Renal cortex interstitium (tissue), 15 donors: ENCODE data around the gene OR13F1. TPM values are rescaled to one million over a fixed set of nuclear protein-coding genes. Genes with fewer than 3 reads are reported as not detected.
"Not testable (repeated sequence)": the region's sequence is repeated elsewhere in the genome, so short reads cannot be mapped to it uniquely, and the experiment has no call there.

Experiments used
- DNase-seq, 11 donors: peaks; one replicate each; pipeline ENCODE4 v3.0.0-alpha.2; 2013; ENCODE audit warnings: low read depth in 9 of 11, low spot score in 4 of 11; ENCODE audit errors: extremely low read depth in 1 of 11
- long read RNA-seq, 16 experiments: transcript quantifications; one replicate each; lab custom pipeline, GENCODE V29; 2026
- polyA plus RNA-seq, 3 donors: library from polyadenylated mRNA; unstranded; fragments of 120-200 nt; gene quantifications; one replicate each; pipeline ENCODE4 v1.2.1, GENCODE V29; 2013; ENCODE audit not compliant: insufficient read length in 3 of 3

Gene OR13F1, protein sequence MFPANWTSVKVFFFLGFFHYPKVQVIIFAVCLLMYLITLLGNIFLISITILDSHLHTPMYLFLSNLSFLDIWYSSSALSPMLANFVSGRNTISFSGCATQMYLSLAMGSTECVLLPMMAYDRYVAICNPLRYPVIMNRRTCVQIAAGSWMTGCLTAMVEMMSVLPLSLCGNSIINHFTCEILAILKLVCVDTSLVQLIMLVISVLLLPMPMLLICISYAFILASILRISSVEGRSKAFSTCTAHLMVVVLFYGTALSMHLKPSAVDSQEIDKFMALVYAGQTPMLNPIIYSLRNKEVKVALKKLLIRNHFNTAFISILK
- polyA plus RNA-seq = not detected
- long read RNA-seq, donor 1 = 0 reads
- long read RNA-seq, donor 2 = 0 reads
- long read RNA-seq, donor 3 = 0 reads
- long read RNA-seq, donor 4 = 0 reads
- long read RNA-seq, donor 5 = 0 reads
- long read RNA-seq, donor 6 = 0 reads
- long read RNA-seq, donor 7 = 0 reads
- long read RNA-seq, donor 8 = 0 reads
- long read RNA-seq, donor 9 = 0 reads
- long read RNA-seq, donor 10 = 0 reads
- long read RNA-seq, donor 11 = 0 reads
- long read RNA-seq, donor 12 = 0 reads
- long read RNA-seq, donor 13 = 0 reads
- long read RNA-seq, donor 14 = 0 reads
- long read RNA-seq, donor 15 = 0 reads
- long read RNA-seq, donor 16 = 0 reads

DNA sequence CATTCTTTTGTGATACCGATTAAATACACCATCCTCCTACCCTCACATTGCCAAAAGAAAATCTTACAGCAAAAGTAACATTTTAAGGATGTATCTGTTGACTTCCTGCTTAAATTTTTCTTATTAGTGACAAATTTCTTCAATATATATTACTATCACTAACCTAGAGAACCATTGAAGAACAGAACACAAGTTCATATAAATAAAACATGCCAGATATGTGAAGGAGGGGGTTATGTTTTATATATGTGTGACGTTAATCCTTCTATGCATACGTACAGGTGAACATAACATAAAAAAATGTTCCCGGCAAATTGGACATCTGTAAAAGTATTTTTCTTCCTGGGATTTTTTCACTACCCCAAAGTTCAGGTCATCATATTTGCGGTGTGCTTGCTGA is at the start of gene OR13F1:
OR13F1 (plus strand) TSS at position 301 of the 400 bp plus-strand sequence; CDS start at position 301, 0 bp downstream.
- no peak for DNase-seq

DNA sequence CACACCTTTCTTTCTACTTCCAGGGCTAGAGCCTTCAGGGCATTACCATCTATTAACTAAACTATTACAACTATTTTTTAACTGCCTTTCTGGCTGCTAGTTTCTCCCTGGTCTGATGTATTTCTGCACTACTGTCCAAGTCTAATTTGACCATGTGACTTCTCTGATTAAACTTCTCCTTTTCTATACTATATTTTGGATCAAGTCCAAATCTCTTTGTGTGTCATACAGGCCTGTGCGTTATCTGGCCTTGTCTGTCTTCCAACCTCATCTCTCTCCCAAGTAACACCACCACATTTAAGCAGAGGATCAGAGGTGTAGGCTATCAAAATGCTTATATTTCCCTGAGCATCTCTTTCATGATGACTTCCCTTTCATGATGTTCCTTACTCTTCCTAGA is 47.2 kb upstream of the OR13F1 start:
- DNase-seq = no peak

DNA sequence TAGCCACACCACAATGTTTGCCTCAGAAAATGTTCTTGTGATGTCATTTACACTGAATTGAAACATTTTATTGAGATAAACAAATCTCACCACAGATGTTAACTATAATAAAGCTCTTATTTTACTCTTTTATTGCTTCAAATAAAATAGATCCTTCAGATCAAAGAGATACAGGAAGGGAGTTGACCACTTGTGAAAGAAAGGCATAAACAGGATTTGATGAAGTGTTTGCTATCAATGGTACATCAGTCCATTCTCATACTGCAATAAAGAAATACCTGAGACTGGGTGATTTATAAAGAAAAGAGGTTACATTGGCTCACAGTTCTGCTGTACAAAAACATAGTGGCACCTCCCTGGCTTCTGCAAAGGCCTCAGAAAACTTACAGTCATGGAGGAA is 40.2 kb upstream of the OR13F1 start:
- DNase-seq = no peak

DNA sequence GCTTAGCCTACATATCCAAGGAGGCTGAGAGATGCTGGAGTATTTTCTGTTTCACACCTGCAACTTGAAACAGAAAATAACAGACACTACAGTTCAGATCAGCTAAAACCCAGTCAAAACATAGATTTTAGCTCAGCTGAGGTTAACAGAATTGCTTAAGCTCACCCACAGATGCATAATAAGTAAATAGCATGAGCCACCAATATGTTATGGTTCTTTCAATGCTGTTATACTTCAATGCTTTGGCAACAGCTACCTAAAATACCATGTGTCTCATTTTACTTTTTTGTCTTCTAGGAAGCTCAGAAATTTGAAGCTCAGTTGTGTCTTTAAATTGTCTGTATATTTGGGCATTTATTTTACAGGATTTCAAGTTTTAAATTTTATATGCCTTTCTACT is 35.8 kb upstream of the OR13F1 start:
- DNase-seq = no peak

DNA sequence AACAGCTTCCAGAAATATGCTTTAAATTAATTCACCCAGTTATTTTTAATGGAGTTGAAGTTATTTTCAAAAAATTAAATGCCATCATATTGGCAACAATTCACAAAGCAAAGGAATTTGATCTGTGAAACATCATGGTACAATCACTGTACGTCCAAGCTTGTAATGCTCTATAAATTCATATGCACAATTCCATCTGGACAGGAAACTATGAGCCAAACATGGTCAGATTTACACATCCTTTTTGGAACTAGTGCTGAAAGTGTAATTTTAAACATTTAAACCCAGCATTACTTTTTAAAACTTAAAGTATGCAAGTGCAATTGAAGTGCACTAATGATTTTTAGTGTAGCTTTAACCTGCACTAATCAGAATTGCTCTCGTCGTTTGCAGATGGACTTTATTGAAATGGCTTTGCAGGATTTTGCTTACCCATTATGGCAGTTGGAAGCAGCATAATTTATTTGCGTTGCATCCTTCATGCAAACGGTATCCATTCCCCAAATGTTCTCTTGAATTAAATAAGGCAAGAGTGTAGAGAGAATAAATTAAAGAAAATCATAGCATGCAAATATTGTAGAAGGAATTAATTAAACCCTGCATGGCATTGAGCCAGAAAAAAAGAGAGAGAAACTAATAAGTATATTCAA is 21.0 kb upstream of the OR13F1 start:
- no peak for DNase-seq

DNA sequence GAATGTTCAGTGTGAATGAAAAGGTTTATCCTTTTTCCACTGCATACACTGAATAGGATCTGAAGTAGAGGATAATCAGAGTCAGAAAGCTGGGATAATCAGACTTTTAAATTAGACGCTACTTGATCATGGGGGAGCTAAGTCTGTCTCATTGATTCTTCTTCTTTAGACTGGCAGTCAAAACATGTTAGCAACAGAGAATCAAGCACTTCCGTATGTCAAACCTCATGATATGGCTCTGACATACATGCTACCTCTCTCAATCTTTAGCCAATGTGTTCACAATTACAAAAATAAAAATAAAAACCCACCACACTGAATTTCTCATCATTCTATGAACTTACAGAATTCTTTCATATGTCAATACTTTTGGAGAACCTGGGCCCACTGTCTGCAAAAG is 19.0 kb upstream of the OR13F1 start:
- no peak for DNase-seq

DNA sequence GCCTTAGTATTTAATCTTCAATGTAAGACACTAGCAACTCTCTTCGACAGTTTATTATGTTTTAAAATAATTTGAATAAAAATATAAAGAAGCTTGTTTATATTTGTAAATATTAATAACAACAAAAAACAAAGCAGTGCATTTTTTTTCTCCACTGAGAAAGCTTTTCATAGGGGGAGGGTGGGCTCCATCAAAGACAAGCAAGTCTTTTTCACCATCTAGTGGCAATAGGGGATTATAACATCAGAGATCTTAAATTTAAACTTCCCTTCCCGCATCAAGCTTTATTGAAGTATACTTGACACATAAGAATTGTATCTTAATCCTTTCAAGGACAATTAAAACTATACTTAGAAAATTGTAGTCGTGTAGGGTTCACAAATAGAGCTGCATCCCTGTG is 9.3 kb upstream of the OR13F1 start:
- peak in 1 of 11 donors; percentile 2 for DNase-seq

DNA sequence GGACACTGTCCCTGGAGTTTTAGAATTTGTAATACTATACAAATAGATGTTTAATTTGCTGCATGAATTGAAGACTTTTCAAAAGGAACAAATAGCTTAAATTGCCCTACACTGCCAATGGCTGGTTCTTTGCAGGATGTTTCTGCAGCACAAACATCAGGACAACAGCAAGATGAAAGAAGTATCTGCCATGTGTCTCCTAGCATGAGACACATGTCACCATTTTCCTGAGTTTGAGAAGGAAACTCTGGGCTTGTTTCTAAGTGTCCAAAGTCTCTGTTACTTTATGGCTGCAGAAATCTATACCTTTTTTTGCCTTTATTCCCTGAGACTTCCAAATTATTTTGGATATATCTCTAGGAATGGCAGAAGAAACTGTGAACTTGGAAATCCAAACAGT is 623 bp upstream of the OR13F1 start:
- DNase-seq = no peak

DNA sequence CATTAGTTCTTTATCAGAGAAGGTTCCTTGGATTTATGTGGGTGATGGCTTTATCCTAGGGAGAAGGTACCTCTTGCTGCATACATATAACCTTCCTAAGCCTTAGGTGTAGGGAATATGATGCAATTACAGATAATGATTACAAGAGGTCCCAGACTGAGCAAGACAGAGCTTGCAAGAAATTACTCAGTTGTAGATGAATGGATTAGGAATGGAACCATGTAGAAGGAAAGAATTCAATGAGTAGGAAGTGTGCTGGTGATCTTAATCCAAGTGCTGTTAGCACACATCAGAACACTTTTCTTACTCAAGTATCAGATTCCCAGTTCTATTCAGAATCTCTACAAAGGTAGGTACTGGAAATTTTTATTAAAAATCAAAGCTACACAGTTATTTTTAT is 2.5 kb downstream of the OR13F1 start:
- no peak for DNase-seq

DNA sequence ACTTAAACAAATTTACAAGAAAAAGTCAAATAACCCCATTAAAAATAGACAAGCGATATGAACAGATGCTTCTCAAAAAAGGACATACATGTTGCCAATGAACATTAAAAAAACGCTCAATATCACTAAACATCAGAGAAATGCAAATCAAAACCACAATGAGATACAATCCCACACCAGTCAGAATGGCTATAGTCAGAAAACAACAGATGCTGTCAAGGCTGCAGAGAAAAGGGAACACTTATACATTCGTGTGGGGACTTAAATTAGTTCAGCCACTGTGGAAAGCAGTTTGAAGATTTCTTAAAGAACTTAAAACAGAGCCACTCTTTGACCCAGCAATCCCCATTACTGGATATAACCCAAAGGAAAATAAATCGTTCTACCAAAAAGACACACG is 10.8 kb downstream of the OR13F1 start:
- DNase-seq = no peak

DNA sequence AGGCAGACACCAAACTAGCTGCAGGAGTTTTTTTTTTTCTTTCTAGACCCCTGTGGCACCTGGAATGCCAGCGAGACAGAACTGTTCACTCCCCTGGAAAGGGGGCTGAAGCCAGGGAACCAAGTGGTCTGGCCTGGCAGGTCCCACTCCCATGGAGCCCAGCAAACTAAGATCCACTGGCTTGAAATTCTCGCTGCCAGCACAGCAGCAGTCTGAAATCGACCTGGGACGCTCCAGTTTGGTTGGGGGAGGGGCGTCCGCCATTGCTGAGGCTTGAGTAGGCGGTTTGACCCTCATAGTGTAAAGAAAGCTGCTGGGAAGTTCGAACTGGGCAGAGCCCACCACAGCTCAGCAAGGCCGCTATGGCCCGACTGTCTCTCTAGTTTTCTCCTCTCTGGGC is 16.2 kb downstream of the OR13F1 start:
- not testable (repeated sequence) for DNase-seq

DNA sequence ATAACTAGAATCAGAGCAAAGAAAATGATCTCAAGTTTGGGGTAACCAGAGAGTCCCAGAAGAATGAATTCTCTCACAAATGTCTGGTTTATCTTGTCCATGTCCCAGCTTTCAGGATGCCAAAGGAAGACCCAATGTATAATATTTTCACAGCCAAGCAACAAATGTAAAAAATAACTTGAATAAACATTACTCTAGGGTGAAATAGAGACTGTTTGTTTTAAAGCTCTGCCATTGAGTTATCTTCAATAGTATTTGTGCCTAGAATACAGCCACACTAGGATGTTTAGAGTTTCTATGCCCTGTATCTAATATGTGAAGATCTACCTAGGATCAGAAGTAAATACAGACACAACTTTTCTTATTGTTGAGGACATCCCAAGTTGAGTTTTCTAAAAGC is 23.0 kb downstream of the OR13F1 start, which contains the start of gene OR13C4:
OR13C4 (minus strand) TSS at position 101 of the 400 bp plus-strand sequence; CDS start at position 101, 0 bp downstream.
- no peak for DNase-seq

DNA sequence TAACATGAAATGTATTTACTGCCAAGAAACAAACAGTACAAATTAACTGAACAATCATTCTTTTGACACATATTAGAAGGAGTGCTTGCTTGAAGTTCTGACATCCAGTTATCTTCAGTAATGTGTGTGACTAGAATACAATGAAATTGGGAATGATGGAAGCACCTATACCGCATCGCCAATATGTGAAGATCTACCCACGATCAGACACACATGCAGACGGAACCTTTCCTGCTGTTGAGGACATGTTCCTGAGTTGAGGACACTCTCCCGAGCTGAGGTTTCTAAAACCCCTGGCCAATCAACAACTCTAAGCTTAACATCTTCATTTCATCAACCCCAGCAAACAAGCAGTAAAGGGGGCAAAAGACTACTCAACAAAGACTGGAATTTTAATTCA is 32.7 kb downstream of the OR13F1 start, which contains the start of gene OR13C3:
OR13C3 (minus strand) TSS at position 101 of the 400 bp plus-strand sequence. CDS start 133 bp downstream, outside the sequence.
- no peak for DNase-seq

DNA sequence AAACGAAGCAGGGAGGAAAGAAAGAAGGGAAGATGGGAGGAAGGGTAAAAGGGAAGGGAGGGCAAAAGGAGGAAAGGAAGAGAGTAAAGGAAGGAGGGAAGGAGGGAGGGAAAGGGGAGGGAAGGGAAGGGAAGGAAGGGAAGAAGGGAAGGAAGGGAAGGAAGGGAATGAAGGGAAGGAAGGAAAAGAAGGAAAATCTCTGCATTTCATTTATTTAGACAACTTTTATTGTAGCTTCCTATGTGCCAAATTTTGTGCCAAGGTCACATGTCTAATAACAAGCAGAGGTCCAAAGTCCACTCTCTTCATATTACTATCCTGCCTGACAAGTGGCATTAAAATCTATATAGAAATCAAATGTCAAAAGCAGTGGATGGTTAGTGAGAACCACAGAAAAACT is 35.2 kb downstream of the OR13F1 start:
- DNase-seq = no peak

DNA sequence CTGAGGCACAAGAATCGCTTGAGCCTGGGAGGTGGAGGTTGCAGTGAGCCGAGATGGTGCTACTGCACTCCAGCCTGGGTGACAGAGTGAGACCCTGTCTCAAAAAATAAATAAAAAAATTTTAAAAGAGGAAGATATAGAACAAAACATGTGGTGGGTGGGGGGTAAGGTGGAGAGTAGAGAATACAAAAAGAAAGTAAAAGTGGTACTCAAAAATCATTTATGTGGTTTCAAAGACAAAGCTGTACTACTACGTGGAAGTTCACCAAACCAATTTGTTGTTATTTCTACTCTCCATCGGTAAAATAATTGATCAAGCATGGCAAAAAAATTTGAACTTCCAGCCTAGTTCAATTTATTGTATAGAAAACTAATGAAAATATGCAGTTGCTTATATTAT is 40.6 kb downstream of the OR13F1 start:
- no peak for DNase-seq

DNA sequence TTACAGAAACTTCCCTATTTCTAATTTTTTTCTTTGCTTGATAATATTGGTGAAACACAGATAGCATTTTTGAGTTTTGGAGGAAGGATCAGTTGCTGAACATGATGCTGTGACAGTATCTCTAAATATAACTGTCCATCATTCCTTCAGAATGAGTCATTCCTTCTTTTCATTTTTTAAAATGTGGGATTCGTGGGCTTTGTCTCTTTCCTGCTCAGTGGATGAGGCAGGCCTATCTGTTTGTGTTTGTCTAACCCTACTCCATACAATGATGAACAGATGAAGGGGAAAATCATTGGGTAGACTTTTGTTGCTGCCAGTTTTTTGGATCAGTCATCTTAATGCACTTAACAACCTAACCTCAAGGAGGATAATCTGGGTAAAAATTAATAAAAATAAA is 49.2 kb downstream of the OR13F1 start:
- no peak for DNase-seq
